Testis (tissue), 2 donors: Measurements from ENCODE around the gene FBN2.
A peak's percentile ranks its signal among the peaks of the same experiment; 100 is the strongest.

Source experiments
- CTCF ChIP-seq, 3 experiments: fragments of 450-650 bp in 2 of 3; fragments of 200-600 bp in 1 of 3; sonication (generic) in 1 of 3; IDR thresholded peaks; one replicate each; pipeline ENCODE4 v1.5.1; 2016 to 2019; ENCODE audit warnings: antibody characterized with exemption in 3 of 3, mild to moderate bottlenecking in 2 of 3, moderate library complexity in 1 of 3
- POLR2A ChIP-seq: fragments of 450-650 bp; IDR thresholded peaks from one replicate; pipeline ENCODE4 v1.6.1; 2017; ENCODE audit warnings: antibody characterized with exemption, mild to moderate bottlenecking, moderate library complexity

GRCh38 chr5:128498844-128499455, 39.1 kb downstream of the FBN2 start:
- peak in 2 of 3 experiments; percentile 31 to 39 for TF ChIP-seq CTCF (IDR thresholded peaks at IDR 0.05)
- TF ChIP-seq POLR2A: no peak
